ENCODE data around the gene FOXRED2. TPM values are rescaled to one million over a fixed set of nuclear protein-coding genes. Genes with fewer than 3 reads are reported as not detected.
A peak's percentile ranks its signal among the peaks of the same experiment; 100 is the strongest.
"Not testable (repeated sequence)": the region's sequence is repeated elsewhere in the genome, so short reads cannot be mapped to it uniquely, and the experiment has no call there.

Gene FOXRED2
- polyA plus RNA-seq (ENCODE audit: insufficient read length in 4 of 4): 10 to 100 TPM; 23.8 to 27.4 (median 24.9) TPM

GRCh38 chr22:36506637-36507517 lies at the start of gene FOXRED2:
FOXRED2 (minus strand) TSS chr22:36507040; CDS start chr22:36506422, 618 bp downstream.
- peak; percentile 76 to 81 (median 78) for DNase-seq (ENCODE audit: low read depth in 4 of 4, low spot score in 3 of 4)

- no peak for DNase-seq (ENCODE audit: low read depth in 4 of 4, low spot score in 3 of 4)
These were observed 47.3 kb upstream of the FOXRED2 start for GRCh38 chr22:36554098-36554497.

- DNase-seq (ENCODE audit: low read depth in 4 of 4, low spot score in 3 of 4): no peak
These were observed 45.4 kb upstream of the FOXRED2 start for GRCh38 chr22:36552289-36552688.

- DNase-seq (ENCODE audit: low read depth in 4 of 4, low spot score in 3 of 4): no peak
These were observed 44.1 kb upstream of the FOXRED2 start for GRCh38 chr22:36550701-36551495.

- no peak for DNase-seq (ENCODE audit: low read depth in 4 of 4, low spot score in 3 of 4)
These were observed 42.2 kb upstream of the FOXRED2 start for GRCh38 chr22:36549033-36549432.

GRCh38 chr22:36548606-36549005 lies 41.8 kb upstream of the FOXRED2 start:
- DNase-seq (ENCODE audit: low read depth in 4 of 4, low spot score in 3 of 4): no peak

GRCh38 chr22:36546932-36547331 lies 40.1 kb upstream of the FOXRED2 start:
- no peak for DNase-seq (ENCODE audit: low read depth in 4 of 4, low spot score in 3 of 4)

- DNase-seq (ENCODE audit: low read depth in 4 of 4, low spot score in 3 of 4): no peak
These were observed 39.4 kb upstream of the FOXRED2 start for GRCh38 chr22:36546092-36546804.

- DNase-seq (ENCODE audit: low read depth in 4 of 4, low spot score in 3 of 4): no peak
These were observed 37.3 kb upstream of the FOXRED2 start for GRCh38 chr22:36544107-36544620.

- no peak for DNase-seq (ENCODE audit: low read depth in 4 of 4, low spot score in 3 of 4)
These were observed 35.1 kb upstream of the FOXRED2 start for GRCh38 chr22:36541831-36542411.

- peak in 2 of 4 donors; percentile 20 to 28 for DNase-seq (ENCODE audit: low read depth in 4 of 4, low spot score in 3 of 4)
These were observed 34.2 kb upstream of the FOXRED2 start for GRCh38 chr22:36540867-36541642.

- DNase-seq (ENCODE audit: low read depth in 4 of 4, low spot score in 3 of 4): no peak
These were observed 31.7 kb upstream of the FOXRED2 start for GRCh38 chr22:36538529-36538928.

GRCh38 chr22:36536717-36537116 lies 29.9 kb upstream of the FOXRED2 start:
- peak in 1 of 4 donors; percentile 30 for DNase-seq (ENCODE audit: low read depth in 4 of 4, low spot score in 3 of 4)

GRCh38 chr22:36533320-36533719 lies 26.5 kb upstream of the FOXRED2 start:
- not testable (repeated sequence) for DNase-seq (ENCODE audit: low read depth in 4 of 4, low spot score in 3 of 4)

GRCh38 chr22:36532466-36532865 lies 25.6 kb upstream of the FOXRED2 start:
- no peak for DNase-seq (ENCODE audit: low read depth in 4 of 4, low spot score in 3 of 4)

- peak; percentile 96 to 98 (median 97) for DNase-seq (ENCODE audit: low read depth in 4 of 4, low spot score in 3 of 4)
These were observed 22.2 kb upstream of the FOXRED2 start, which contains the start of gene EIF3D for GRCh38 chr22:36528795-36529751. EIF3D (minus strand) TSS chr22:36529166; CDS start chr22:36526121, 3,045 bp downstream.

- no peak for DNase-seq (ENCODE audit: low read depth in 4 of 4, low spot score in 3 of 4)
These were observed 21.5 kb upstream of the FOXRED2 start for GRCh38 chr22:36528341-36528740.

- no peak for DNase-seq (ENCODE audit: low read depth in 4 of 4, low spot score in 3 of 4)
These were observed 15.8 kb upstream of the FOXRED2 start for GRCh38 chr22:36522662-36523061.

All from right renal pelvis (tissue), 4 donors.